Stomach (tissue), 4 donors: ENCODE data around the gene GPX7.

Experiments used
- POLR2A ChIP-seq, 4 donors: fragments of 450-650 bp; IDR thresholded peaks; one replicate each; pipeline ENCODE4 v1.6.1; 2016; ENCODE audit warnings: antibody characterized with exemption in 4 of 4, control low read depth in 2 of 4, mild to moderate bottlenecking in 1 of 4, moderate library complexity in 1 of 4
- POLR2AphosphoS5 ChIP-seq, 3 donors: sonication (generic); formaldehyde crosslinking; IDR thresholded peaks; one replicate each; pipeline ENCODE4 v1.6.1; 2016; ENCODE audit warnings: antibody characterized with exemption in 3 of 3
- TF ChIP-seq, protein P1 (sequence below), 7 experiments: fragments of 450-650 bp in 4 of 7; fragments of 200-600 bp in 3 of 7; sonication (generic) in 3 of 7; IDR thresholded peaks; one replicate each; pipeline ENCODE4 v1.5.1; 2016 to 2019; ENCODE audit warnings: antibody characterized with exemption in 7 of 7, control low read depth in 2 of 7, mild to moderate bottlenecking in 1 of 7

DNA sequence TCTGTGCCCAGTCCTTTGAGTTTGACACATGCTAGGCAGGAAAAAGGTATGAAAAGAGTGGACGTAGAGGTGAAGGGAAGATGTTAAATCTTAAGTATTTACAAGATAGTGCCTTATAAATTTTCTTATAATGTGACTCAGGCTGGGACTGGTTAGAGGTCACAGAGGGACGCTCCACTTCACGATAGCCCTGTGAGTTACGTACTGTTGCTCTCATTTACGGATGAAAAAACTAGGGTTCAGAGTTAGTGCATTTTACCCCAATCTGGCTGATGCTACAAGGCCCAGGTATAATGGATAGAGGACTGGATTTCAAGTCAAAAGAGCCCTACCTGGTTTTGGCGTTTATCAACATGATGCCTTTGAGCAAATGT is 47.9 kb upstream of the GPX7 start:
- TF ChIP-seq, protein P1, sequence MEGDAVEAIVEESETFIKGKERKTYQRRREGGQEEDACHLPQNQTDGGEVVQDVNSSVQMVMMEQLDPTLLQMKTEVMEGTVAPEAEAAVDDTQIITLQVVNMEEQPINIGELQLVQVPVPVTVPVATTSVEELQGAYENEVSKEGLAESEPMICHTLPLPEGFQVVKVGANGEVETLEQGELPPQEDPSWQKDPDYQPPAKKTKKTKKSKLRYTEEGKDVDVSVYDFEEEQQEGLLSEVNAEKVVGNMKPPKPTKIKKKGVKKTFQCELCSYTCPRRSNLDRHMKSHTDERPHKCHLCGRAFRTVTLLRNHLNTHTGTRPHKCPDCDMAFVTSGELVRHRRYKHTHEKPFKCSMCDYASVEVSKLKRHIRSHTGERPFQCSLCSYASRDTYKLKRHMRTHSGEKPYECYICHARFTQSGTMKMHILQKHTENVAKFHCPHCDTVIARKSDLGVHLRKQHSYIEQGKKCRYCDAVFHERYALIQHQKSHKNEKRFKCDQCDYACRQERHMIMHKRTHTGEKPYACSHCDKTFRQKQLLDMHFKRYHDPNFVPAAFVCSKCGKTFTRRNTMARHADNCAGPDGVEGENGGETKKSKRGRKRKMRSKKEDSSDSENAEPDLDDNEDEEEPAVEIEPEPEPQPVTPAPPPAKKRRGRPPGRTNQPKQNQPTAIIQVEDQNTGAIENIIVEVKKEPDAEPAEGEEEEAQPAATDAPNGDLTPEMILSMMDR (IDR thresholded peaks at IDR 0.05): no peak
- TF ChIP-seq POLR2A (IDR thresholded peaks at IDR 0.05): no peak
- TF ChIP-seq POLR2AphosphoS5 (IDR thresholded peaks at IDR 0.05): no peak
